ENCODE results near the gene ARHGAP15.

ARHGAP15 gene

GRCh38 chr2:143505542-143505941 lies 376.3 kb downstream of the ARHGAP15 start:
- DNase-seq = no peak
- no peaks in the 10 kb centered on the region for H3K27me3 Mint-ChIP-seq (ENCODE audit: low read depth, poor library complexity)
- H3K4me1 Mint-ChIP-seq = peaks cover 14% of the 10 kb centered on the region
- H3K9me3 Mint-ChIP-seq = no peaks in the 10 kb centered on the region
- no peak overlapping the region for H3K27ac Mint-ChIP-seq
- no peak overlapping the region for H3K4me3 Mint-ChIP-seq
- H3K36me3 Mint-ChIP-seq (ENCODE audit: low read depth) = no peaks in the 10 kb centered on the region
- TF ChIP-seq, protein P1, sequence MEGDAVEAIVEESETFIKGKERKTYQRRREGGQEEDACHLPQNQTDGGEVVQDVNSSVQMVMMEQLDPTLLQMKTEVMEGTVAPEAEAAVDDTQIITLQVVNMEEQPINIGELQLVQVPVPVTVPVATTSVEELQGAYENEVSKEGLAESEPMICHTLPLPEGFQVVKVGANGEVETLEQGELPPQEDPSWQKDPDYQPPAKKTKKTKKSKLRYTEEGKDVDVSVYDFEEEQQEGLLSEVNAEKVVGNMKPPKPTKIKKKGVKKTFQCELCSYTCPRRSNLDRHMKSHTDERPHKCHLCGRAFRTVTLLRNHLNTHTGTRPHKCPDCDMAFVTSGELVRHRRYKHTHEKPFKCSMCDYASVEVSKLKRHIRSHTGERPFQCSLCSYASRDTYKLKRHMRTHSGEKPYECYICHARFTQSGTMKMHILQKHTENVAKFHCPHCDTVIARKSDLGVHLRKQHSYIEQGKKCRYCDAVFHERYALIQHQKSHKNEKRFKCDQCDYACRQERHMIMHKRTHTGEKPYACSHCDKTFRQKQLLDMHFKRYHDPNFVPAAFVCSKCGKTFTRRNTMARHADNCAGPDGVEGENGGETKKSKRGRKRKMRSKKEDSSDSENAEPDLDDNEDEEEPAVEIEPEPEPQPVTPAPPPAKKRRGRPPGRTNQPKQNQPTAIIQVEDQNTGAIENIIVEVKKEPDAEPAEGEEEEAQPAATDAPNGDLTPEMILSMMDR (IDR thresholded peaks at IDR 0.05) = no peak

DNA sequence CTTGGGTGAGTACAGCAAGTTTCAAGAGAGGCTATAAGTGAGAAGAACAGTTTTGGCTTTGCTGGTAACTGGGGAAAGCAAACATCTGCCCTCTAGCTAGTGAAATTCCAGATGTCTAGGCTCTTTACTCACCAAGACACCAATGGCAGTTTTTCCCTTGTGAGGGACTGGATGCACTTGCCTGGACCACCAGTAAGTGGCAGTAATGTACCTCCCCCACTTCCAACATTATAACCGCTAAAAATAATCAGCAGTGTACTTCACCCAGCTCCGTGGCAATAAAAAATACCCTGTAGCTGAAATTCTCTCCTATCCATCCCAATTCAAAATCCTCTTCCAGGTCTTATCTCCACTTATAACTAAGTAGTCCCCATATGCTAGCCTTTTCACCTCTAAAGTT lies 383.9 kb downstream of the ARHGAP15 start:
- H3K27me3 Mint-ChIP-seq (ENCODE audit: low read depth, poor library complexity) = no peaks in the 10 kb centered on the region
- DNase-seq = peak; percentile 33

GRCh38 chr2:143514413-143514812 lies 385.2 kb downstream of the ARHGAP15 start:
- no peak for DNase-seq
- Mint-ChIP-seq H3K36me3 (ENCODE audit: low read depth) (no peaks in the 10 kb centered on the region), H3K27ac (no peak overlapping the region), H3K4me3 (no peak overlapping the region), H3K27me3 (ENCODE audit: low read depth, poor library complexity) (no peaks in the 10 kb centered on the region), H3K9me3 (no peaks in the 10 kb centered on the region), H3K4me1 (peaks cover 6% of the 10 kb centered on the region)
- TF ChIP-seq, protein P1 (IDR thresholded peaks at IDR 0.05) = no peak

More for the DNA sequence above, 383.9 kb downstream of the ARHGAP15 start:
- no peaks in the 10 kb centered on the region for H3K36me3 Mint-ChIP-seq (ENCODE audit: low read depth)
- TF ChIP-seq, protein P1 (IDR thresholded peaks at IDR 0.05) = peak; percentile 82
- peaks cover 6% of the 10 kb centered on the region for H3K4me1 Mint-ChIP-seq
- H3K9me3 Mint-ChIP-seq = no peaks in the 10 kb centered on the region
- H3K4me3 Mint-ChIP-seq = no peak overlapping the region
- H3K27ac Mint-ChIP-seq = no peak overlapping the region

DNA sequence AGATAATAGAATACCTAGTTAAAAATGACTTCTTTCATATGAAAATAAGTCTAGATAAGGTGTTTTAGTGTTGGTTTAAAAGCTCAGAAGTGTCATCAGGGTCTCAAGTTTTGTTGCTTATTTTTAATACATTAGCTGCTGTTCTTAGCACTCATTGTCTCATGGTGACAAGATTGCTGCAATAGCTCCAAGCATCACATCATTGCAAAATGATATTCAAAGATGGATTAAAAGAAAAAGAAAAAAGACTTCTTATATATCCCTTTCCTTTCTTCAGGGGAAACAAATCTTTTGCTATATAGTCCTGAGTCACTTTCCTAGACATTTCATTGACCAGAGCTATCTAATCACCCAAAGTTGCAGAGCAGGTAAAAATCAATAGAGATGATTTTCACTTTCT lies 386.1 kb downstream of the ARHGAP15 start:
- Mint-ChIP-seq H3K9me3 (no peaks in the 10 kb centered on the region), H3K27ac (no peak overlapping the region), H3K36me3 (ENCODE audit: low read depth) (no peaks in the 10 kb centered on the region), H3K27me3 (ENCODE audit: low read depth, poor library complexity) (no peaks in the 10 kb centered on the region), H3K4me3 (no peak overlapping the region), H3K4me1 (peaks cover 6% of the 10 kb centered on the region)
- DNase-seq = no peak
- TF ChIP-seq, protein P1 (IDR thresholded peaks at IDR 0.05) = no peak

DNA sequence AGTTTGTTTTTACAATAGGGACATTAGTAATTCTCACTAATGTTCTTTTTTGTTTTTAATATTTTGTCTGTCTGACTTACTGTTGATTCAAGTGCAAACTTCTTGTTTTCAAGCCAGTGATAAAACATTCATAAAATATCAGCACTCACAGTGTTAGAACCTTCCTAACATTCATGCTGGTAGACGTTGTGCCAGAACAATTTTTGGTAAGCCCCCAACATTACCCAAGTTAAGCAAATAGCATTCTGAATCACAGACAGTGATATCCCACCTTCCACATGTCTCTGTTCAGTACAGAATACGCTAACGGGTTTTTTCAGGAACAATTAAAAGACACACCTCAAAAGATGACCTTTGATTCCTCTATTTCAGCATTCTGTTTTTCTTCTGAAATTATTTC lies 390.3 kb downstream of the ARHGAP15 start:
- Mint-ChIP-seq H3K4me3 (no peak overlapping the region), H3K9me3 (no peaks in the 10 kb centered on the region), H3K27ac (no peak overlapping the region), H3K36me3 (ENCODE audit: low read depth) (no peaks in the 10 kb centered on the region), H3K27me3 (ENCODE audit: low read depth, poor library complexity) (no peaks in the 10 kb centered on the region), H3K4me1 (peaks cover 5% of the 10 kb centered on the region)
- no peak for DNase-seq
- TF ChIP-seq, protein P1 (IDR thresholded peaks at IDR 0.05) = no peak

GRCh38 chr2:143521396-143521795 lies 392.2 kb downstream of the ARHGAP15 start:
- TF ChIP-seq, protein P1 (IDR thresholded peaks at IDR 0.05) = no peak
- no peak for DNase-seq
- Mint-ChIP-seq H3K27me3 (ENCODE audit: low read depth, poor library complexity) (no peaks in the 10 kb centered on the region), H3K4me1 (peaks cover 21% of the 10 kb centered on the region), H3K36me3 (ENCODE audit: low read depth) (no peaks in the 10 kb centered on the region), H3K9me3 (no peaks in the 10 kb centered on the region), H3K4me3 (no peak overlapping the region), H3K27ac (no peak overlapping the region)
